Measurements from ENCODE around the gene ATP1B1. TPM values are rescaled to one million over a fixed set of nuclear protein-coding genes. Genes with fewer than 3 reads are reported as not detected.
"Not testable (repeated sequence)": the region's sequence is repeated elsewhere in the genome, so short reads cannot be mapped to it uniquely, and the experiment has no call there.

Gene ATP1B1
- total and polyA plus RNA-seq, 4 experiments from 2014 or later, result 1.2 to 3.5 (median 2.4) TPM

GRCh38 chr1:169161496-169162194 is 55.2 kb downstream of the ATP1B1 start:
- H3K27ac Mint-ChIP-seq, result no peak overlapping the region
- Histone ChIP-seq H3K4me1 (ENCODE audit: insufficient read depth, low read length) (no peaks in the 10 kb centered on the region), H3K4me3 (ENCODE audit: low read length in 2 of 2) (no peak overlapping the region), H3K36me3 (ENCODE audit: insufficient read depth, low read length) (no peaks in the 10 kb centered on the region), H3K9me3 (ENCODE audit: control insufficient read depth in 1 of 2, low read length in 2 of 2) (no peaks in the 10 kb centered on the region), H3K27me3 (ENCODE audit: insufficient read depth, low read length) (no peaks in the 10 kb centered on the region), H3K27ac (ENCODE audit: low read depth, low read length) (no peak overlapping the region)
- H3K4me1 Mint-ChIP-seq, result no peaks in the 10 kb centered on the region
- H3K36me3 Mint-ChIP-seq, result peaks cover 2 to 3% of the 10 kb centered on the region in 2 donors
- ChIA-PET CTCF (ENCODE audit: partially characterized antibody) (no interaction called here), POLR2A (ENCODE audit: partially characterized antibody) (no interaction called here)
- H3K9me3 Mint-ChIP-seq, result no peaks in the 10 kb centered on the region
- no peak for DNase-seq
- H3K27me3 Mint-ChIP-seq, result no peaks in the 10 kb centered on the region
- H3K4me3 Mint-ChIP-seq, result no peak overlapping the region
- intact Hi-C loops (cut with micrococcal nuclease), result no loop called here

GRCh38 chr1:169163059-169163458 is 56.6 kb downstream of the ATP1B1 start:
- H3K27ac Mint-ChIP-seq, result no peak overlapping the region
- peaks cover 2 to 8% of the 10 kb centered on the region in 2 donors for H3K36me3 Mint-ChIP-seq
- POLR2A ChIA-PET (ENCODE audit: partially characterized antibody), result no interaction called here
- no peak for DNase-seq
- H3K4me1 Mint-ChIP-seq, result no peaks in the 10 kb centered on the region
- Histone ChIP-seq H3K9me3 (ENCODE audit: control insufficient read depth in 1 of 2, low read length in 2 of 2) (no peaks in the 10 kb centered on the region), H3K27ac (ENCODE audit: low read depth, low read length) (no peak overlapping the region), H3K36me3 (ENCODE audit: insufficient read depth, low read length) (no peaks in the 10 kb centered on the region), H3K4me1 (ENCODE audit: insufficient read depth, low read length) (no peaks in the 10 kb centered on the region), H3K27me3 (ENCODE audit: insufficient read depth, low read length) (no peaks in the 10 kb centered on the region), H3K4me3 (ENCODE audit: low read length in 2 of 2) (no peak overlapping the region)
- intact Hi-C loops (cut with micrococcal nuclease), result no loop called here
- H3K9me3 Mint-ChIP-seq, result no peaks in the 10 kb centered on the region
- H3K27me3 Mint-ChIP-seq, result no peaks in the 10 kb centered on the region
- no peak overlapping the region for H3K4me3 Mint-ChIP-seq
- CTCF ChIA-PET (ENCODE audit: partially characterized antibody), result no interaction called here

- DNase-seq, result no peak
- Mint-ChIP-seq H3K36me3 (peaks cover 0 to 9% of the 10 kb centered on the region in 2 donors), H3K4me1 (no peaks in the 10 kb centered on the region), H3K27me3 (no peaks in the 10 kb centered on the region), H3K4me3 (no peak overlapping the region), H3K27ac (no peak overlapping the region), H3K9me3 (peaks cover 0 to 5% (median 0%) of the 10 kb centered on the region in 8 donors)
- H3K4me3 ChIP-seq (ENCODE audit: low read length in 2 of 2), result no peak overlapping the region
- POLR2A ChIA-PET (ENCODE audit: partially characterized antibody), result no interaction called here
- no peak overlapping the region for H3K27ac ChIP-seq (ENCODE audit: low read depth, low read length)
- H3K9me3 ChIP-seq (ENCODE audit: control insufficient read depth in 1 of 2, low read length in 2 of 2), result no peaks in the 10 kb centered on the region
- intact Hi-C loops (cut with micrococcal nuclease), result no loop called here
- CTCF ChIA-PET (ENCODE audit: partially characterized antibody), result interaction anchor here (1.2 kb wide), 1 partner anchor 10 kb away, joined by 3 read pairs; no protein-coding TSS in a partner anchor
- H3K27me3 ChIP-seq (ENCODE audit: insufficient read depth, low read length), result no peaks in the 10 kb centered on the region
- no peaks in the 10 kb centered on the region for H3K4me1 ChIP-seq (ENCODE audit: insufficient read depth, low read length)
- H3K36me3 ChIP-seq (ENCODE audit: insufficient read depth, low read length), result no peaks in the 10 kb centered on the region
Observed at GRCh38 chr1:169175461-169175860, 69.0 kb downstream of the ATP1B1 start.

- H3K4me3 Mint-ChIP-seq, H3K27me3 Mint-ChIP-seq: not testable (repeated sequence)
Observed at GRCh38 chr1:169179431-169179830, 72.9 kb downstream of the ATP1B1 start.

GRCh38 chr1:169180174-169180573 is 73.7 kb downstream of the ATP1B1 start:
- Histone ChIP-seq H3K4me1 (ENCODE audit: insufficient read depth, low read length) (no peaks in the 10 kb centered on the region), H3K27me3 (ENCODE audit: insufficient read depth, low read length) (no peaks in the 10 kb centered on the region), H3K9me3 (ENCODE audit: control insufficient read depth in 1 of 2, low read length in 2 of 2) (no peaks in the 10 kb centered on the region), H3K36me3 (ENCODE audit: insufficient read depth, low read length) (no peaks in the 10 kb centered on the region), H3K27ac (ENCODE audit: low read depth, low read length) (no peak overlapping the region), H3K4me3 (ENCODE audit: low read length in 2 of 2) (no peak overlapping the region)
- Mint-ChIP-seq H3K4me3 (no peak overlapping the region), H3K4me1 (no peaks in the 10 kb centered on the region), H3K27me3 (no peaks in the 10 kb centered on the region), H3K27ac (no peak overlapping the region), H3K36me3 (peaks cover 0 to 13% of the 10 kb centered on the region in 2 donors), H3K9me3 (peaks cover 0 to 5% (median under 1%) of the 10 kb centered on the region in 8 donors)
- no peak for DNase-seq
- POLR2A ChIA-PET (ENCODE audit: partially characterized antibody), result no interaction called here
- intact Hi-C loops (cut with micrococcal nuclease), result no loop called here
- CTCF ChIA-PET (ENCODE audit: partially characterized antibody), result no interaction called here

More at GRCh38 chr1:169179431-169179830, 72.9 kb downstream of the ATP1B1 start:
- H3K27ac Mint-ChIP-seq; H3K9me3 ChIP-seq (ENCODE audit: control insufficient read depth in 1 of 2, low read length in 2 of 2); H3K4me1 ChIP-seq (ENCODE audit: insufficient read depth, low read length); H3K27me3 ChIP-seq (ENCODE audit: insufficient read depth, low read length); CTCF ChIA-PET (ENCODE audit: partially characterized antibody); DNase-seq; H3K4me3 ChIP-seq (ENCODE audit: low read length in 2 of 2); H3K36me3 ChIP-seq (ENCODE audit: insufficient read depth, low read length); H3K9me3 Mint-ChIP-seq; POLR2A ChIA-PET (ENCODE audit: partially characterized antibody); intact Hi-C loops (cut with micrococcal nuclease); H3K27ac ChIP-seq (ENCODE audit: low read depth, low read length); H3K4me1 Mint-ChIP-seq: not testable (repeated sequence)
- peaks cover 0 to 12% of the 10 kb centered on the region in 2 donors for H3K36me3 Mint-ChIP-seq
